CD8-positive, alpha-beta memory T cell (primary cell): Measurements from ENCODE around the gene TPP1. TPM values are rescaled to one million over a fixed set of nuclear protein-coding genes. Genes with fewer than 3 reads are reported as not detected.

Source experiments
- CTCF ChIA-PET: fragments of 350-600 bp; sonication (Branson Sonifier 250); formaldehyde crosslinking; loops from one replicate; lab custom pipeline; 2021; ENCODE audit warnings: antibody characterized with exemption; lab: Charles Lee
- POLR2A ChIA-PET: fragments of 350-600 bp; sonication (Branson Sonifier 250); formaldehyde crosslinking; loops from one replicate; lab custom pipeline; 2021; ENCODE audit warnings: antibody characterized with exemption; lab: Charles Lee
- DNase-seq, 5 donors: peaks; one replicate each; pipeline versions ENCODE4 v3.0.0 to v3.0.0-alpha.2; 2020 to 2022; ENCODE audit warnings: mixed read lengths in 1 of 5
- H3K27ac ChIP-seq: one replicate; pipeline ENCODE4 v1.7.0; 2013; ENCODE audit warnings: low read depth, mild to moderate bottlenecking, low read length, moderate library complexity
- H3K27me3 ChIP-seq: 2 replicates; pipeline ENCODE4 v1.7.0; 2013; ENCODE audit warnings: low read length, mild to moderate bottlenecking; ENCODE audit not compliant: insufficient read depth, poor library complexity, severe bottlenecking
- H3K36me3 ChIP-seq: 2 replicates; pipeline ENCODE4 v1.7.0; 2013; ENCODE audit warnings: mild to moderate bottlenecking, low read length, moderate library complexity; ENCODE audit not compliant: insufficient read depth
- H3K4me1 ChIP-seq: 2 replicates; pipeline ENCODE4 v1.7.0; 2013; ENCODE audit warnings: mild to moderate bottlenecking, low read length, moderate library complexity; ENCODE audit not compliant: insufficient read depth
- H3K4me3 ChIP-seq: 2 replicates; pipeline ENCODE4 v1.7.0; 2013; ENCODE audit warnings: mild to moderate bottlenecking, low read length
- H3K9me3 ChIP-seq: 2 replicates; pipeline ENCODE4 v1.7.0; 2013; ENCODE audit warnings: mild to moderate bottlenecking, low read length
- H3K27ac Mint-ChIP-seq, 8 donors: one replicate each; pipeline ENCODE4 v1.8.0; 2020 to 2021; ENCODE audit warnings: mixed read lengths in 8 of 8, mild to moderate bottlenecking in 6 of 8, inconsistent platforms in 3 of 8, moderate library complexity in 3 of 8
- H3K27me3 Mint-ChIP-seq, 2 donors: one replicate each; pipeline ENCODE4 v1.8.0; 2020 to 2021; ENCODE audit warnings: mixed read lengths in 2 of 2, mild to moderate bottlenecking in 1 of 2, moderate library complexity in 1 of 2
- H3K36me3 Mint-ChIP-seq, 3 donors: one replicate each; pipeline ENCODE4 v1.8.0; 2020 to 2021; ENCODE audit warnings: mixed read lengths in 3 of 3, inconsistent platforms in 1 of 3, mild to moderate bottlenecking in 1 of 3
- H3K4me1 Mint-ChIP-seq, 3 donors: one replicate each; pipeline ENCODE4 v1.8.0; 2020 to 2021; ENCODE audit warnings: mixed read lengths in 3 of 3, inconsistent platforms in 1 of 3, mild to moderate bottlenecking in 1 of 3
- H3K4me3 Mint-ChIP-seq, 7 donors: one replicate each; pipeline ENCODE4 v1.8.0; 2020 to 2021; ENCODE audit warnings: mixed read lengths in 7 of 7, mild to moderate bottlenecking in 6 of 7, moderate library complexity in 4 of 7, inconsistent platforms in 2 of 7
- H3K9me3 Mint-ChIP-seq, 5 donors: one replicate each; pipeline ENCODE4 v1.8.0; 2020 to 2022; ENCODE audit warnings: mixed read lengths in 5 of 5, mild to moderate bottlenecking in 3 of 5, moderate library complexity in 2 of 5, inconsistent platforms in 1 of 5
- polyA plus RNA-seq: library from polyadenylated mRNA; unstranded; fragments of 300-500 nt; fragmentation: Illumina TruSeq; gene quantifications from one replicate; pipeline ENCODE4 v1.2.3, GENCODE V29; 2021
- total RNA-seq, 2 experiments: library from RNA; stranded (reverse); gene quantifications; one replicate each; pipeline ENCODE4 v1.2.3, GENCODE V29; 2021

TPP1 gene
- total and polyA plus RNA-seq, 3 experiments from 2014 or later: 57.2 to 165 (median 61.6) TPM

DNA sequence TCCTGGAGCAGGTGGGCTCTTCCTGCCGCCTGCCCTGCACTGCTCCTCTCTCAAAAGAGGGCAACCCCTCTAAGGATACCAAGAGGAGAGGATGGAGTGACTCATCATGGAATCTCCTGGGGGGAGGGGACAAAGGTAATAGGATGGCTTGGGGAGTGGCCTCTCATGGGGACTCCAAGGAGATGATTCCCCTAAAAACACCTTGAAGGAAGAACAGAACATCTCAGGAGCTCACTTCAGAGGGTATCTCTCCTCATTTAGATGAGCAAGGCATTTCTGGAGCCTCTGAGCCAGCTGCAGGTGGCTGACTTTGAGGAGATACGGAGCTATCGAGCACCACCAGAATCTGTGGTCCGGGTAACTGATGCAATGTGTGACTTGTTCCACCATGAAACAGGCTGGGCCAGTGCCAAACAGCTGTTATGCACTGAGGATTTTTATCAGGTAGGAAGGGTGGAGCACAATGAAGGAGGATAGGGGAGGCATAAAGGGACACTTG, 56.1 kb downstream of the TPP1 start:
- H3K9me3 Mint-ChIP-seq: no peaks in the 10 kb centered on the region
- CTCF ChIA-PET: interaction anchor here (1.2 kb wide), 1 partner anchor 20 kb away, joined by 3 read pairs; no protein-coding TSS in a partner anchor
- no peak overlapping the region for H3K4me3 Mint-ChIP-seq
- H3K27me3 Mint-ChIP-seq: peaks cover 0 to 4% of the 10 kb centered on the region in 2 donors
- H3K27ac ChIP-seq: no peak overlapping the region
- no peak overlapping the region for H3K4me3 ChIP-seq
- H3K4me1 Mint-ChIP-seq: no peaks in the 10 kb centered on the region
- no peaks in the 10 kb centered on the region for H3K27me3 ChIP-seq
- no peak overlapping the region for H3K27ac Mint-ChIP-seq
- H3K36me3 ChIP-seq: no peaks in the 10 kb centered on the region
- DNase-seq: no peak
- peaks cover 0 to 53% (median 10%) of the 10 kb centered on the region in 3 donors for H3K36me3 Mint-ChIP-seq
- POLR2A ChIA-PET: no interaction called here
- no peaks in the 10 kb centered on the region for H3K9me3 ChIP-seq
- H3K4me1 ChIP-seq: no peaks in the 10 kb centered on the region

Other genes starting within 250 kb of the TPP1 start
- gene SMPD1, start 228.9 kb downstream of the TPP1 start, total RNA-seq: 10 to 100 TPM; 30.4 to 30.9 TPM
- 17.3 TPM for gene SMPD1, start 228.9 kb downstream of the TPP1 start, polyA plus RNA-seq
- 10 to 100 TPM; 41.7 to 43.6 TPM for gene APBB1, start 200.3 kb downstream of the TPP1 start, total RNA-seq
- 80.2 TPM for gene APBB1, start 200.3 kb downstream of the TPP1 start, polyA plus RNA-seq
- gene HPX, start 178.4 kb downstream of the TPP1 start, total RNA-seq: under 1 TPM in 1 of 2 experiments, not detected in 1; 0.27 TPM
- gene HPX, start 178.4 kb downstream of the TPP1 start, polyA plus RNA-seq: not detected
- 1 to 10 TPM; 6.4 to 6.8 TPM for gene TRIM3, start 145.5 kb downstream of the TPP1 start, total RNA-seq
- 2.4 TPM for gene TRIM3, start 145.5 kb downstream of the TPP1 start, polyA plus RNA-seq
- gene ARFIP2, start 138.1 kb downstream of the TPP1 start, total RNA-seq: 10 to 100 TPM; 46.9 to 47.5 TPM
- gene ARFIP2, start 138.1 kb downstream of the TPP1 start, polyA plus RNA-seq: 35.2 TPM
- gene TIMM10B, start 137.9 kb downstream of the TPP1 start, total RNA-seq: 10 to 100 TPM; 43.6 to 46.3 TPM
- gene TIMM10B, start 137.9 kb downstream of the TPP1 start, polyA plus RNA-seq: 32.1 TPM
- gene DNHD1, start 122.1 kb downstream of the TPP1 start, total RNA-seq: 1 to 10 TPM; 8.0 to 9.2 TPM
- 1.9 TPM for gene DNHD1, start 122.1 kb downstream of the TPP1 start, polyA plus RNA-seq
- gene RRP8, start 15.8 kb downstream of the TPP1 start, total RNA-seq: 10 to 100 TPM; 42.0 to 44.7 TPM
- gene RRP8, start 15.8 kb downstream of the TPP1 start, polyA plus RNA-seq: 21.1 TPM
- gene ILK, start 15.6 kb downstream of the TPP1 start, total RNA-seq: 10 to 100 TPM; 90.1 to 92.6 TPM
- 111 TPM for gene ILK, start 15.6 kb downstream of the TPP1 start, polyA plus RNA-seq
- gene TAF10, start 7.2 kb downstream of the TPP1 start, total RNA-seq: 100 to 1,000 TPM; 173 to 175 TPM
- gene TAF10, start 7.2 kb downstream of the TPP1 start, polyA plus RNA-seq: 336 TPM
- gene DCHS1, start 36.4 kb upstream of the TPP1 start, total RNA-seq: under 1 TPM; 0.89 to 0.96 TPM
- 1.5 TPM for gene DCHS1, start 36.4 kb upstream of the TPP1 start, polyA plus RNA-seq
- 100 to 1,000 TPM; 124 to 129 TPM for gene MRPL17, start 63.9 kb upstream of the TPP1 start, total RNA-seq
- gene MRPL17, start 63.9 kb upstream of the TPP1 start, polyA plus RNA-seq: 24.3 TPM
- gene OR2AG2, start 152.6 kb upstream of the TPP1 start, total RNA-seq: not detected
- not detected for gene OR2AG2, start 152.6 kb upstream of the TPP1 start, polyA plus RNA-seq
- not detected for gene OR2AG1, start 163.6 kb upstream of the TPP1 start, total RNA-seq
- not detected for gene OR2AG1, start 163.6 kb upstream of the TPP1 start, polyA plus RNA-seq
- not detected for gene OR6A2, start 180.3 kb upstream of the TPP1 start, total RNA-seq
- gene OR6A2, start 180.3 kb upstream of the TPP1 start, polyA plus RNA-seq: not detected
- not detected for gene OR10A5, start 226.3 kb upstream of the TPP1 start, total RNA-seq
- gene OR10A5, start 226.3 kb upstream of the TPP1 start, polyA plus RNA-seq: not detected
- not detected for gene OR10A2, start 243.6 kb upstream of the TPP1 start, total RNA-seq
- not detected for gene OR10A2, start 243.6 kb upstream of the TPP1 start, polyA plus RNA-seq